HG03045 (cell line): ENCODE data around the gene HIVEP3.

Experiments used
- ATAC-seq: cut with Tn5 transposase; IDR thresholded peaks from one replicate; pipeline ENCODE4 v1.9.1; 2021; ENCODE audit warnings: mild to moderate bottlenecking, moderate library complexity; ENCODE audit not compliant: unreplicated experiment

Gene HIVEP3

DNA sequence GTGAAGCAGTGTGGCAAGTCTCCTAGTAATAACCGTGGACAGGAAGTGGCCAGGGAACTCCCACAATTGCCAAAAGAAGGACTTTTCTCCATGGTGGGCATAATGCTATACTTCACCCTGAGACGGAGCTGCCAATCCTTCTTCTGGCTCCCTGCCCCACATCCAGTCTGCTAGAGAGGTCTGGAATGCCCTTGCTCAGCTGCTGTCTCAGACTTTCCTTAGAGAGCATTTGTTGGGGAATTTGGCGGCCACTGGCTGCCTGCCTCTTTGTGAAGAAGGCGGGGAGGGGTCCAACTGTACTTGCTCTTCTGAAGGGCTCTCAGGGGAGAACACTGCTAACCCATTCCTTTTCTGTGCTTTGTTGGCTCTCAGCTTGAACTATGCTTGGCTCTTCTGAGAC lies 310.5 kb downstream of the HIVEP3 start:
- no peak for ATAC-seq

DNA sequence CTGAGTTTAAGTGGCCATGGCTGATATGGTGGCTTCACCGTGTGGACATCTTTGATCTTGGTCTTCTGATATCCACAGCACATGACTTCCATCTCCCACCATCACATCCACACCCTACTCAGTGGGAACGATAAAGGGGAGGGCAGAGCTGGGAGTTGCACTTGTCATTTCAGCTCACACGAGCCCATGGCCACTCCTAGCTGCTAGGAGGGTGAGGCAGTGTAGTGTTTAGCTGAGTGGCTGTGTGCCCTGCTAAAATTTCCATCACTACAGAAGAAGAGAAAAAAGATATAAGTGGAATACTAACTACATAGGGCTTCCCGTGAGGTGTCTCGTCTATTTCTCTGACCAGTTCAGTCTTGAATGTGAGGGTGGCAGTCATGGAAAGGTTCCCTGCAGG lies 310.9 kb downstream of the HIVEP3 start:
- ATAC-seq = no peak

DNA sequence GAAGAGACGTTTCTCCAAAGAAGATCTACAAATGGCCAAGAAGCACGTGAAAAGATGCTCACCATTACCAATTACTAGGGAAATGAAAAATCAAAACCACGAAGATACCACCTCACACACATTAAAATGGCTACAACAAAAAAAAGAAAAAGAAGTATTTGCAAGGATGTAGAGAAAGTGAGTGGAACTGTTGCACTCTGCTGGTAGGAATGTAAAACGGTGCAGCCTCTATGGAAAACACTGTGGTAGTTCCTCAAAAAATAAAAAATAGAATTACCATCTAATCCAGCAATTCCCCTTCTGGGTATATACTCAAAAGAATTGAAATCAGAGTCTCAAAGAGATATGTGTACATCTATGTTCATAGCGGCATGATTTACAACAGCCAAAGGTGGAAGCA lies 318.8 kb downstream of the HIVEP3 start:
- ATAC-seq = no peak

DNA sequence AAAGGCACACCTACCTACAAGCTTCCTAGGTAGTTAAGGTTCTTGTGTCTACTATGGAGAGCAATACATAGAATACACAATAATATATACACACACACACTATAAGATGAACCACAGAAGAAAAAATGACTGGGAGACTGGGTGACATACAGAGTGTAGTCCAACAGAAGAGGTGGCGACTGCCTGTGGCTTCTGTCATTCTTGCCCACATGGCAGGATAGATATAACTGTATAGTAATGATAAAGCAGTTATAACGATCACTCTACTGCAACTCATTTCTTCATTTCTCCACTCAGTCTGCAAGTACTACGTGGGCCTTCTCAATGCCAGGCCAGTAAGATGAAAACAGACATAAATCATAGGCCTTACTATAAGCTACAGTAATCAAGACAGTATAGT lies 320.4 kb downstream of the HIVEP3 start:
- no peak for ATAC-seq

DNA sequence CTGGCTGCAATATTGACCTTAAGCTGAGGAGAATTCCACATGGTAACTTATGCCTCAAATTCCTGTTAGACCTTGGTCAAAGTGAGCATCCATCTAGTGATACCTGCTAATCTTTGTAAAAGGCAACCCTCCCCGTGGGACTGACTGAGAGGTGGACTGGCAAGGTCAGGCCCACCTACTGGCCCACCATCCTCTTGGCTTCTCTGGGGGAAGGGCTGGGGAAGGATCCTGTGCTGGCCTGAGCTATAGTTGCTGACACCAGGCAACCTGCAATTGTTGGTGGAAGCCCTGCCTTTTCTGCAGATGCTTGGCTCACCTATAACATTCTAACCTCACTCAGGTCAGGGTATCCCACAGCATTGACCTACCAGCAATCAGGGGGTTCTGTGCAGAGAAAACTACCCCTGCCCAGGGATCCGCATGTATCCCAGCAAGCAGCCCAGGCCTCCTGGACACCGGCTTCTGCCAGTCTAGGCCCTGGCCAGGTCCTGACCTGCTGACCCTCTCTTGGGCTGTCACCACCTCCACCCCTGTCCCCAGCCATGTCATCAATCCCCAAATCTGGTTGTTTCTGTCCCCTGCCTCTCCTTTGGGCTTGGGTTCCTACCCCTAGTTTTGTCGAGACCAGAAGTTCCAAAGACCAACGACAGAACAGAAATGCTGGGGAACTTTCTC lies 326.1 kb downstream of the HIVEP3 start:
- no peak for ATAC-seq

DNA sequence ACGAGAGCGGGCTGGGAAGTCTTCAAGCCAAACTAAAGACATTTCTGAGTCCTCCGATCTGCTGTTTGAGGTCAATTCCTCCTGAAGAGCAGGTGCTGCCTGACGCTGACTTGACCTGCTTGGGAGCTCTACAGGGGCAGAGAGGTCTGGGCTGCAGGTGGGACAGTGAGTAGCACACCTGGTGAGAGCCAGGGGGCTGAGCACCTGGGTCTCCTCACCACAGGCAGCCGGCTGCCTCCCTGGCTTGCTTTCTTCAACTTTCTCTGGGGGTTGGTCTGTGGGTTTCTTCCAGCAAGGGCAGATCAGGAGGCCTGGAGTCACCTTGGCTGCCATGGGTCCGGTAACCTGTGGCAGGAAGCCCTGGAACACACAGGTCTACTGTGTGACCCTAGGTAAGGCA lies 326.8 kb downstream of the HIVEP3 start:
- no peak for ATAC-seq

DNA sequence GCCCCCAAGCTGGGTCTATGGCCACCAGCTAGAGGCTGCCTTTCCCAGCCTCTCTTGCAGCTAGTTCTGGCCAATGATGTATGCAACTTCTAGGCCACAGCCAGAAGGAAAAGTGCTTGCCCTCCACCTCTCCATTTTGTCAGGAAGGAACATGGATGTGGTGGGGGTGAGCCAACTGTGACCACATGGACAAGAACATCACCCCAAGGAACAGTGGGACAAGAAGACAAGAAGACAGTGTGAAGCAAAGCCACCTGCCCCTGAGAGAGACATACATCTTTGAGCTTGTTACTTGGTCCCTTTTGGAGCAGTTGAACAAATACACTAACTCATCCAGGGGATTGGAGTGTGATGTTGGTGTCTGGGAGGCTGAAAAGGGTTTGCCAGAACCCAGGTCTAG lies 328.4 kb downstream of the HIVEP3 start:
- no peak for ATAC-seq

DNA sequence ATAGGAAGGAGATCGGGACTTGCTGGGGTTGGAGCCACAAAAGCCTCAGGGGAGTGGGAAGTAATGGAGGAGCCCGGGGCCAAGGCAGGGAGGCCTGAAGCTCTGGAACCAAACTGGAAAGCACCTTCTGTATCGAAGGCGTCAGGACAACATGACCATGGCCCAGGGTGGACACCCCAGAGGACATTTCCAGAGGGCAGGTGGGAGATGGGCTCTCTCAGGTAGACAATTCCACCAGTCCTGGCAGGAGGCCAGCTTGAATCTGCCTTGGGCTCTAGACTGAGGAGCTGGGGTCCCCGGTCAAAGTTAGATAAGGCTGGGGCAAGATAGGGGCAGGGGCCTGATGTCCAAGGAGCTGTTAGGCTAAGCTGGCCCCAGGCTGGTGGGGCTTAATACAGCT lies 329.3 kb downstream of the HIVEP3 start:
- no peak for ATAC-seq

DNA sequence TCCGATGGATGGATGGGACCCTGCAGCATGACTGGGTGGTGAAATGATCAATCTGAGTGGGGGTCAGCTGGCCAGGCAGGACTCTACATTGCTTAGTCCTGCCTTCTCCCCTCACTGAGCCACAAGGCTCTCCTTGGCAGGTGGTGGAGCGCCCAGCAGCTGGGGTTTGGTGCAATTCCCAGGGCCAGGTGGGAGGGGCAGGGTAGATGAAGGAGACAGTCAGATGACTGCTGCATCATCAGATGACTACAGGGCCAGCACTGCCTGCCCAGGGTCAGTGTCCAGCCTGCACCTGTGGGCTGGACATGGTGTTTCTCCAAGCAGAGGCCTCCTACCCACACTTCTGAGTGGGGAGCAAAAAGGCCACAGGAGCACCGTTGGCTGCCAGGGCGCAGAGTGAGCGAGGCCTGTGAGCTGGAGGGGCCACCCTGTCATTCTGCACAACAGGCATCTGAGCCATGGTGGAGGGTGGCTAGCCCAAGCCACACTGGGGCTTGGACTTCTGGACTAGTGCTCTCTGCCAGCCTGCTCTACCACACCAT lies 330.3 kb downstream of the HIVEP3 start:
- no peak for ATAC-seq

DNA sequence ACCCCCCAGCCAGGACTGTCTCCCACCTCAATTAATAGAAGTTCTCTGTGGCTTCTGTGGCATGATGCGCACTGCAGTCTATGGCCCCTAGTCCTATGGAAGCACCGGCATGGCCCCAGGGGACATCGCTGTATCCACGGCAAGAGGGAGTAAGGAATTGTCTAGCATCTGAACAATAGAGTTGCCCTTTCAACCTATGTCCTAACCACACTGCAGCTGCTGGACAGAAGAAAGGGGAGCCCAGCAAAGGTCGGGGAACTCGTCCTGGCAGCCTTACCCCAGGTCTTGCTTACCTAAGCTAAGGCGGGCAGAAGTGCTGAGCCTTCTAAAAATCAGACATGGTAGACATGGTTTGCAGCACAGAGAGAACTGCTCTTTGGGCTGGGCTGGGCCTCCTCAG lies 330.9 kb downstream of the HIVEP3 start:
- ATAC-seq = no peak

DNA sequence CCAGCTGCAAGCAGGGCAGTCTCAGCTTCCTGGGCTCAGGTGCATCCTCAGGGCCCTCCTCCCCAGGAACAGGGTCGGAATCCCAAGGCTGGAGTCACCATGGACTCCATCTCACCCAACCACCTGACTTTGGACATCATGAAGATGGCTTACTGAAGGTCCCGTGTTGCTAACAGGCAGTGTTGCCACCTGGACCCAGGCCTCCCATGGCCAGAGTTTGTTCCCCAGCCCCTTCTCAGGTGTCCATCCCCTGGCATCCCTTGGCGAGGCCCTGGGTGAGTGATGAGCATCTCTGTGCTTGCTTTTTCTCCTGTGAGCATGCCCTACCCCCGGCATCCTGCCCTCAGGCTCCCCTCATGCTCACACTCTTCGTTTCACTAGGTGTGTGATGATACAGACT lies 332.5 kb downstream of the HIVEP3 start:
- ATAC-seq = no peak

DNA sequence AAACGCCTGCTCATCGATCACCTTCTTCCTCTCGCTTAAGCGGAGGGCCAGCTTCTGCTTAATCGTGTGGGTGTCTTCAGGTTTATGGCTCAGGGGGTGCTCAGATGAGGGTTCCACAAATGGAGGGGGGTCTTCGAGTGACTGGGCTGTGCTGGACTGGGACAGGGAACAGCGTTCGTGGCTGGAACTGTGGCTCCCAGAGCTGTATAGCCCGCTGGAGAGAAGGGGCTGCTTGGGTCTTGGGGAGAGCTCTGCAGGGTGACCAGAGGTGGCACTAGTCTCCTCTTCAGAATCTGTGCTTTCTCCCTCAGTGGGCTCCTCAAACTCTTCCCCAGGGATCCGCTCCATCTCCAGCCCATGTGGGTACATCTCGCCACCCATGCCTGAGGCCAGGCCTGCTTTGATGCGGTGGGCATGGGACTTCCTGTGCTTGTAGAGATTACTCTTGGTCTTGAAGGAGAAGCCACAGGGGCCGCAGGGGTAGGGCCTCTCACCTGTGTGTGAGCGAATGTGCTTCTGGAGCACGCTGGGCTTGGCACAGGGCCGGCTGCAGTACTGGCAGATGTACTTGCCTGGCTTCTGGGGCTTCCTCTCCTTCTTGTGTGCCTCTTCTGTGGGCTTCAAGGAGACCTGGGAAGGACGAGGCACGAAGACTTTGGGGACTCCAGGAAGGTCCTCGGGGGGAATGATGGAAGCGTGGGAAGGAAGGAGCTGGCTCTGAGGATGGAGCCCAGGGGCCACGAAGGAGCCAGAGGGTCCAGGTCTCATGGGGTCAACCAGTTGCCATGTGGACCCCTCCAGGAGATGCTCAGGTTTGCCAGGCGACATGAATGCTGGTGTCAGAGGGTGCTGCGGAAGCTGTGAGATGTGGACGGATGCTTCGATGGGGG lies 334.8 kb downstream of the HIVEP3 start:
- ATAC-seq = no peak

DNA sequence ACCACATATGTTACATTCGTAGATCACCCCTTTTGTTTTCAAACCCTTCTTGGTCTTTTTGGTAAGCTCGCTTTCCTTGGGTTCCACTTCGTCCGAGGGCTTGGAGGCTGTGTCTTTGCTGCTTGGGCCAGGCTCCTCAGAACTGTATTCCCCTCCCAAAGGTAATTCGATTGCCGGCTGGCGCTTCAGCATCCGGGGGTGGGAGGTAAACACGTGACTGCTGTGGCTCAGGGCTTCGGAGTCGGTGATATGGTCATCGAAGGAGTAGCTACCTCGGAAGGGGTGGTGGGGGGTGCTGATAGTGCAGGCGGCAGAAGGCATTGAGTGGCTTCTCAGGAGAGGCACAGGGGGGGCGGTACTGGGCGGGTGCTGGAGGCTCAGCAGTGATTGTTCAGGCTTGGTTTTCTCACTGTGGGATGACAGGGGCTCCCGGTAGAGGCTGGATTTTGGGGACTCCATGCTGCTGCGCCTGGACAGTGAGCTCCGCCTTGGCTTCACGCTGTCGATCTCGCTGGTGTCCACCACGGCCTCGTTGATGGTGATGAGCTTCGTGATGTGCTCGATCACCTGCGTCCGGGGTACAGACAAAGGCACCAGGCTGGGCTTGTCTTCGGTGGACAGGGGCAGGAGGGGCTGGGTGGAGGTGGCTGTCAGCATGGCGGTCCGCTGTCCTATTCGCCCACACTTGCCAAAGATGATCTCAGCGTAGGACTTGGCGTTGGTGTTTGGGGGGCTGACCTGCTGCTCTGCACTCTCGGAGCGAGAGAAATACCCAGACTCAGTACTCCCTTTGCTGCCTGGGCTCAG lies 335.7 kb downstream of the HIVEP3 start:
- ATAC-seq = no peak

DNA sequence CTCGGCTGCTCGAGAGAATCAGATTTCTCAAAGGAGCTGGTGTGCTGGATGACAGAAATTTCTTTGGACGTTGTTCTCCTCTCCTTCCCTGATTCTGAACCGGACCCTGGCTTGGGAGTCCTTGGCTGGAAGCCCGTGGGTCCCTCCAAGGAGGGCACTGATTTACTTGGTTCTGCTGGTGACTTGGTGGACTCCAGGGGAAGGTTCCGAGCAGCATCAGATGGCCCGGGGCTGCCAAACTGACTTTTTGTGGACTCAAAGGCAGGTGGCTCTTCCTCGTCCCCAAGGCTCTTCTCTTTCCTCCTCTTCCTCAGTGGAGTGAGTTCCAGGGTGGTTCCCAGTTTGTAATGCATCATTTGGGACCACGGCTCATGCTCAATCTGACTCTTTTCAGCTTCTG lies 336.4 kb downstream of the HIVEP3 start:
- ATAC-seq = no peak

DNA sequence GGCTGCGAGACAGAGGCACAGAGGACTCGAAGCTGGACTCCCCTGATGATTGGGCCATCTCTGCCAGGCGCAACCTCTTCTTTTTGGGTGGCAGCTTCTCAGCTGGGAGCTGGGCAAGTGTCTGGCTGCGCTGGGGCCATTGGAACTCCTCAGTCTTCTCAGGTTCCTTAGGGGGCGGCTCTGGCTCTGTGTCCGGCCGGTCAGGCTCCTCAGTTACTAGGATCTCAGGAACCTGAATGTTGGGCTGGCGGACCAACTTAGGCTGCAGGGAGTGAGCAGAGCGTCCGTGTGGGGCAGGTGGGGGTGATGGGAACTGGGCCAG lies 336.8 kb downstream of the HIVEP3 start:
- ATAC-seq = no peak

DNA sequence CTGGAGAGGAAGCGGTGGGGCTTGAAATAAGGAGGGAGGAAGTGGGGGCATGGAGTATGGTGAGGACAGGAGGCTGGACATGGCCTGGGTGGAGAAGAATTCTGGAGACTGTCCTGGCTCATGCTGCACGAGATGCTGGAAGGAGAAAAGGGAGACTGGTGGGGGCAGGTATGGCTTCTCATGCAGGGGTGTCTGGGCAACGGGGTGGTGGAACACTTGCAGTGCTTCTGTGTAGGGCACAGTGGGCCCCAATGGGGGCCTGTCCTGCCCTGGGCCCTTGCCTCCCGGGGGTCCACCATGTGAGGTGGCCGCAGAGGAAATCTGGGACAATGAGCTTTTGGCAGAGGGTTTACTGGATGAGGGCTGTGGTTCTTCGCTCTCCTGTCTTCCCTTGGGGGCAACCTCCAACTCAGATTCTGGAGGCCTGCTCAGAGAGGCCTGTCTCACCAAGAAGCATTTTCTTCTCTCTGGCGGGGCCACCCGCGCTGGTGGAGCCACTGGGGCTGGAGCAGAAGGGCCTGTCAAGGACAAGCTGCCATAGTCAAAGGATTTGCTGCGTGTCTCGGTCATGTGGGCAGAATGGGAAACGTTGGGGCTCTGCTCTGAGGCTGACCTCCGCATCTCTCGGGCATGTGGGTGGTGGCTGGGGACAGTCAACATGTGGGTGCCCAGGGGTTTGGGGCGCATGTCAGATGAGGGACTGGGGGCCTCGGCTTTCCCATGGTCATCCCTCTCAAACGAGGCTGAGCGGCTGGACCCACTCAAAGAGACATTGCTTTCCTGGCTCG lies 337.3 kb downstream of the HIVEP3 start:
- ATAC-seq = no peak

DNA sequence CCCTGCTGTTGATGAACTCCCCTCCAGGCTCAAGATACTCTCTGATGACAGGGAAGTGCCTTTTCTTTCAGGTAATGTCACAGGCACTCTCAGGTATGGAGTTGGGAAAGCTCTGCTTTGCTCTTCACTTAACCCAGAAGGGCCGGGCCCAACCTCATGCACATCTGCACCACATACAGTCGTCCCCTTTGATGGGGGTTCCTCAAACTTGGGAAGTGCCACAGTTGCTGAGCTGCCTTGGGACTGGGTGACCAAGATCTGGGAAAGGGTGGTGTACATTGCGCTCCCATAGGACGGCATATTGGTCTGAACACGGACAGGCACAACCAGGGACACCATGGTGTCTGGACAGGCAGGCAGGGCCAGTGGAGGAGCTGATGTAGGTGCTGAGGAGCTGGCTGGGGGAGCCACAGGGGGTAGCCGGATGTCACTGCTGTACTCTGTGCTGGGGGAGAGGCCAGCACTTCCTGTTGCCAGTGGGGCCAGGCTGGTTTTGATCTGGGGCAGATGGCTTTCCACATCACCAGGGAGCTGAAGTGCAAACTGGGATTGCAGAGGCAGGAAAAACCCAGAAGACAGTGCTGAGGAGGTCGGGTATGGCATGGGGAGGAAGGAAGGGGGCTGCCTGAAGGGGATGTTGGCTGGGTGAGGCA lies 338.1 kb downstream of the HIVEP3 start:
- no peak for ATAC-seq

DNA sequence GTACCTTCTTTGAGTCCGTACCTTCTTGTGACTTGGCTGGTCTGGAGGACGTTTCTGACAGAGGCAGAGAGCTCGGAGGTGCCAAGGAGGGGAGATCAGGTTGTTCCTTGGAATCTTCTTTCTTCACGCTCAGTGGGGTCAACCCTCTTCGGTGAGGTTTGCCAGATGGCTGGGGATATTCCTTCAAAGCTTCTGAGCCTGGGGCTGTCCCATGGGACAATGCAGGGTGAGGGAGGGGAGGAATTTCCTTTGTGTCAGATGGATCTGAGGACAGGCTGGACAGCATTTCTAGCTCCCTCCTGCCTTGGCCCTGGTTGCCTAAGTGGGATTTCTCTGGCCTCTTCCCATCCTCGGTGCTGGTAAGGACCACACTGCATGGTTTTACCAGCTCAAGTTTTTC lies 338.7 kb downstream of the HIVEP3 start:
- no peak for ATAC-seq

DNA sequence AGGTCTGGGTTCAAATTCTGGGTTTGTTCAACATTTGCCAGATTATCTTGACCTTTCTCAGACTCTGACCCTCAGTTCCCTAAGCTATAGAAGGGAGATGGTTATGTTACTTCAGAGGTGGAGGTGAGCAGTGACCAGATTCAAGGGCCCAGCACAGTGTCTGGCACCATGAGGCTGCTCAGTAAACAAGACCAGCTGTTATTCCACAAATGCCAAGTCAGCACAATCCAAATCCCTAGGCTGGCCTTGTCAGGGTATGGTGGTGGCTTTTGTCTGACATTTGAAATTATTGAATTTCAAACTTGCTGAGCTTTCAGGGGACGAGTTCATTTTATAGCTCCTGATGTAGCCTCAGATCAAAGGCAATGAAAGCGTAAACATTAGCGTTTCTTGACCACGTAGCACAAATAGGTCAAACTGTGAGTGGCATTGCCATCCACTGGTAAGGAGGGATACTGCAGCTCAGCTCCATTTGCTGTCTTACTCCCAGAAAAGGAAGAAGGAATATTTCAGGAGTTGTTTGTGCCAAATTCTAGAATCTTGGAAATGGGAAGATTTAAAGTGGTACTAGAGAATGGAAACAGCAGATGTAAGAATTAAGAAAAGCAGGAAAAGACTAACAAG lies 339.9 kb downstream of the HIVEP3 start:
- no peak for ATAC-seq

DNA sequence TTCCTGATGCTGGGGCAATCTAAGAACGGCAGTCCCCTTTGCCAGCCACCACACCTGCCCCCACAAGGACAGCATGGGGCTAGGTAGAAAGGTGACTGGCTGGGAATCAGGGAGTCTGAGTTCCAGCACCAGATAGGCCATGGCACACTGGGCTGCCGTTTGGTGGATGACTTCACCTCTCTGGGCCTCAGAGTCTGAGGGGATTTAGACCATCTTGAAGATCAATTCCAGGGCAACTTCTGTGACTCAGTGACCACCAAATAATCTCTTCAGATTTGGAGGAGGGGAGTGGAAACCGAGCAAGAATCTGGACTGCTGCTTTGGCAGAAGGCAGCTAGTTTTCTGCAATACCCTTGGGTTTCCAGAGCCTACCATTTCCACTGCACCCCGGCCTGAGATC lies 342.1 kb downstream of the HIVEP3 start:
- no peak for ATAC-seq
